ENCODE results near the gene DBP. TPM values are rescaled to one million over a fixed set of nuclear protein-coding genes. Genes with fewer than 3 reads are reported as not detected.

DBP gene
- polyA plus RNA-seq, 1 experiment: 5.3 TPM

- no peak for DNase-seq (ENCODE audit: low read depth)
- CTCF ChIA-PET: interaction anchor here (1.4 kb wide), 1 partner anchor 9 kb away, joined by 4 read pairs; no protein-coding TSS in a partner anchor
- Histone ChIP-seq H3K36me3 (ENCODE audit: control insufficient read depth, insufficient read depth, low read length) (no peaks in the 10 kb centered on the region), H3K4me3 (ENCODE audit: low read depth, low read length) (no peak within 1 kb of the TSS), H3K27me3 (ENCODE audit: control insufficient read depth, insufficient read depth, low read length) (no peaks in the 10 kb centered on the region; the same call in 1 of the 2 replicates)
- TF ChIP-seq CTCF (IDR thresholded peaks at IDR 0.05; ENCODE audit: insufficient read depth, low read depth, low read length): no peak
- POLR2A ChIA-PET: no interaction called here
Measured at GRCh38 chr19:48672994-48673393, 35.8 kb upstream of the DBP start, which contains the start of gene NTN5. TSS of gene NTN5 (minus strand) at chr19:48673017. CDS start at chr19:48670986, 2,031 bp downstream.

GRCh38 chr19:48671446-48671995 lies 34.3 kb upstream of the DBP start:
- ChIA-PET POLR2A (no interaction called here), CTCF (no interaction called here)
- Histone ChIP-seq H3K4me3 (ENCODE audit: low read depth, low read length) (no peak overlapping the region), H3K27me3 (ENCODE audit: control insufficient read depth, insufficient read depth, low read length) (peaks cover 1% of the 10 kb centered on the region; the same call in 1 of the 2 replicates), H3K36me3 (ENCODE audit: control insufficient read depth, insufficient read depth, low read length) (no peaks in the 10 kb centered on the region)
- no peak for TF ChIP-seq CTCF (IDR thresholded peaks at IDR 0.05; ENCODE audit: insufficient read depth, low read depth, low read length)
- no peak for DNase-seq (ENCODE audit: low read depth)

- Histone ChIP-seq H3K36me3 (ENCODE audit: control insufficient read depth, insufficient read depth, low read length) (no peaks in the 10 kb centered on the region), H3K27me3 (ENCODE audit: control insufficient read depth, insufficient read depth, low read length) (peaks cover 1% of the 10 kb centered on the region; the same call in 1 of the 2 replicates), H3K4me3 (ENCODE audit: low read depth, low read length) (no peak overlapping the region)
- DNase-seq (ENCODE audit: low read depth): no peak
- ChIA-PET POLR2A (no interaction called here), CTCF (interaction anchor here (0.9 kb wide), 1 partner anchor 117 kb away, joined by 3 read pairs; no protein-coding TSS in a partner anchor)
- TF ChIP-seq CTCF (IDR thresholded peaks at IDR 0.05; ENCODE audit: insufficient read depth, low read depth, low read length): no peak
Measured at GRCh38 chr19:48670699-48671445, 33.7 kb upstream of the DBP start.

- ChIA-PET POLR2A (no interaction called here), CTCF (interaction anchor here (0.9 kb wide), 1 partner anchor 118 kb away, joined by 3 read pairs; no protein-coding TSS in a partner anchor)
- no peak for DNase-seq (ENCODE audit: low read depth)
- Histone ChIP-seq H3K4me3 (ENCODE audit: low read depth, low read length) (no peak overlapping the region), H3K36me3 (ENCODE audit: control insufficient read depth, insufficient read depth, low read length) (no peaks in the 10 kb centered on the region), H3K27me3 (ENCODE audit: control insufficient read depth, insufficient read depth, low read length) (peaks cover 1% of the 10 kb centered on the region; the same call in 1 of the 2 replicates)
- no peak for TF ChIP-seq CTCF (IDR thresholded peaks at IDR 0.05; ENCODE audit: insufficient read depth, low read depth, low read length)
Measured at GRCh38 chr19:48669903-48670668, 32.9 kb upstream of the DBP start.

- no peak overlapping the region for H3K4me3 ChIP-seq (ENCODE audit: low read depth, low read length)
Measured at GRCh38 chr19:48668761-48669160, 31.6 kb upstream of the DBP start.

More at GRCh38 chr19:48668761-48669160, 31.6 kb upstream of the DBP start:
- Histone ChIP-seq H3K27me3 (ENCODE audit: control insufficient read depth, insufficient read depth, low read length) (peaks cover 1% of the 10 kb centered on the region; the same call in 1 of the 2 replicates), H3K36me3 (ENCODE audit: control insufficient read depth, insufficient read depth, low read length) (no peaks in the 10 kb centered on the region)
- CTCF ChIA-PET: interaction anchor here (1.0 kb wide), 1 partner anchor 23 kb away, joined by 3 read pairs; the partner anchor contains the start of gene CA11
- no peak for DNase-seq (ENCODE audit: low read depth)
- no peak for TF ChIP-seq CTCF (IDR thresholded peaks at IDR 0.05; ENCODE audit: insufficient read depth, low read depth, low read length)
- POLR2A ChIA-PET: no interaction called here
